Endodermal cell (in vitro differentiated cells): ENCODE results near the gene FBXL17. TPM values are rescaled to one million over a fixed set of nuclear protein-coding genes. Genes with fewer than 3 reads are reported as not detected.

Source experiments
- DNase-seq: peaks from one replicate; pipeline ENCODE4 v3.0.0-alpha.2; 2017
- H3K27ac ChIP-seq: 2 replicates; pipeline ENCODE4 v1.5.1; 2013; ENCODE audit warnings: mild to moderate bottlenecking, low read depth, low read length, moderate library complexity
- H3K27me3 ChIP-seq: 2 replicates; pipeline ENCODE4 v1.6.1; 2013; ENCODE audit warnings: mild to moderate bottlenecking, low read length, moderate library complexity; ENCODE audit not compliant: insufficient read depth, control insufficient read depth, poor library complexity, severe bottlenecking
- H3K36me3 ChIP-seq: 2 replicates; pipeline ENCODE4 v1.7.0; 2013; ENCODE audit warnings: mild to moderate bottlenecking, low read length, moderate library complexity; ENCODE audit not compliant: control insufficient read depth, insufficient read depth
- H3K4me1 ChIP-seq: one replicate; pipeline ENCODE4 v1.7.0; 2013; ENCODE audit warnings: low read length; ENCODE audit not compliant: control insufficient read depth, insufficient read depth
- H3K4me3 ChIP-seq: 2 replicates; pipeline ENCODE4 v1.5.1; 2013; ENCODE audit warnings: mild to moderate bottlenecking, low read length, moderate library complexity
- H3K9ac ChIP-seq: 2 replicates; pipeline ENCODE4 v1.6.1; 2013; ENCODE audit warnings: mild to moderate bottlenecking, low read length, moderate library complexity; ENCODE audit not compliant: poor library complexity, severe bottlenecking; ENCODE audit errors: extremely low read depth
- H3K9me3 ChIP-seq: 2 replicates; pipeline ENCODE4 v1.6.1; 2013; ENCODE audit warnings: mild to moderate bottlenecking, low read length, moderate library complexity; ENCODE audit not compliant: control insufficient read depth
- H3K27ac Mint-ChIP-seq: 2 replicates; pipeline ENCODE4 v1.8.0; 2020; ENCODE audit warnings: mixed read lengths
- H3K27me3 Mint-ChIP-seq: 2 replicates; pipeline ENCODE4 v1.8.0; 2021; ENCODE audit warnings: mild to moderate bottlenecking, mixed read lengths; ENCODE audit not compliant: insufficient read depth
- H3K36me3 Mint-ChIP-seq: 2 replicates; pipeline ENCODE4 v1.8.0; 2020; ENCODE audit warnings: low read depth, mixed read lengths
- H3K4me1 Mint-ChIP-seq: 2 replicates; pipeline ENCODE4 v1.8.0; 2020; ENCODE audit warnings: mixed read lengths
- H3K4me3 Mint-ChIP-seq: 2 replicates; pipeline ENCODE4 v1.8.0; 2020; ENCODE audit warnings: mild to moderate bottlenecking, moderate library complexity, mixed read lengths
- H3K9me3 Mint-ChIP-seq: 2 replicates; pipeline ENCODE4 v1.8.0; 2020; ENCODE audit warnings: mild to moderate bottlenecking, mixed read lengths
- WGBS, 2 experiments: methylation state at CpG; one replicate each; pipeline versions ENCODE4 v1.1.5 to v1.1.7; 2013; ENCODE audit warnings: missing lambda C conversion rate in 2 of 2, mixed read lengths in 1 of 2; ENCODE audit not compliant: insufficient coverage in 1 of 2, insufficient read length in 1 of 2; 5-methylcytosine and 5-hydroxymethylcytosine counted together
- total RNA-seq, 2 donors: library from RNA; stranded (reverse); fragmentation: NEBNext Ultra II Directional in 1 of 2; extraction: Animal tissue kit (Norgen Biotek cat#: 25700) in 1 of 2; gene quantifications; 2 replicates in 1 of 2; 3 replicates in 1 of 2; pipeline ENCODE4 v1.2.1, GENCODE V29; 2021
- TF ChIP-seq, protein P1 (sequence below): fragments of 200-600 bp; sonication (generic); conservative IDR thresholded peaks from 2 replicates; pipeline ENCODE4 v1.5.0; 2021; ENCODE audit warnings: antibody characterized with exemption, mild to moderate bottlenecking

FBXL17 gene
- total RNA-seq, 2 donors from 2014 or later, result 7.4 to 8.6 TPM

DNA sequence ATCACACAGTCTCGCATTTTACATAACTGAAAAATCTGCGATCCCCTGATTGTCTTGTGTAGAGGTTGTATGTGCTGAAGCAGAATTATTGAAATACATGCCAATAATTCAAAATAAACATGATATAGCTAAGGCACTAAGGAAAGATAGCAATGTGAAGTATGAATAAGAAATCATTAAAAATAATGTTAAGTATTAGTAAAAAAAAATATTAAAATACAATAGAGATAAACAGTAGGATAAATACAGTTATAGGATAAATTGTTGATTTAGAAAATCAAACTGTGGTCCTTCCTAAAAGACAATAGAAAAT, 121.1 kb downstream of the FBXL17 start:
- Histone ChIP-seq H3K27ac (no peak overlapping the region), H3K27me3 (no peaks in the 10 kb centered on the region), H3K4me1 (peaks cover 3% of the 10 kb centered on the region), H3K9me3 (no peaks in the 10 kb centered on the region), H3K36me3 (no peaks in the 10 kb centered on the region), H3K9ac (no peak overlapping the region), H3K4me3 (no peak overlapping the region)
- no peaks in the 10 kb centered on the region for H3K36me3 Mint-ChIP-seq
- WGBS, 2 experiments, result 25% methylated on average over 2 of the region's 2 CpGs; no CpG with 5 or more reads in 1 of the 2 experiments
- H3K4me1 Mint-ChIP-seq, result peaks cover 11% of the 10 kb centered on the region
- TF ChIP-seq, protein P1, sequence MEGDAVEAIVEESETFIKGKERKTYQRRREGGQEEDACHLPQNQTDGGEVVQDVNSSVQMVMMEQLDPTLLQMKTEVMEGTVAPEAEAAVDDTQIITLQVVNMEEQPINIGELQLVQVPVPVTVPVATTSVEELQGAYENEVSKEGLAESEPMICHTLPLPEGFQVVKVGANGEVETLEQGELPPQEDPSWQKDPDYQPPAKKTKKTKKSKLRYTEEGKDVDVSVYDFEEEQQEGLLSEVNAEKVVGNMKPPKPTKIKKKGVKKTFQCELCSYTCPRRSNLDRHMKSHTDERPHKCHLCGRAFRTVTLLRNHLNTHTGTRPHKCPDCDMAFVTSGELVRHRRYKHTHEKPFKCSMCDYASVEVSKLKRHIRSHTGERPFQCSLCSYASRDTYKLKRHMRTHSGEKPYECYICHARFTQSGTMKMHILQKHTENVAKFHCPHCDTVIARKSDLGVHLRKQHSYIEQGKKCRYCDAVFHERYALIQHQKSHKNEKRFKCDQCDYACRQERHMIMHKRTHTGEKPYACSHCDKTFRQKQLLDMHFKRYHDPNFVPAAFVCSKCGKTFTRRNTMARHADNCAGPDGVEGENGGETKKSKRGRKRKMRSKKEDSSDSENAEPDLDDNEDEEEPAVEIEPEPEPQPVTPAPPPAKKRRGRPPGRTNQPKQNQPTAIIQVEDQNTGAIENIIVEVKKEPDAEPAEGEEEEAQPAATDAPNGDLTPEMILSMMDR, result peak; percentile 19
- no peak overlapping the region for H3K4me3 Mint-ChIP-seq
- H3K27ac Mint-ChIP-seq, result no peak overlapping the region
- no peaks in the 10 kb centered on the region for H3K27me3 Mint-ChIP-seq
- DNase-seq, result no peak
- no peaks in the 10 kb centered on the region for H3K9me3 Mint-ChIP-seq

DNA sequence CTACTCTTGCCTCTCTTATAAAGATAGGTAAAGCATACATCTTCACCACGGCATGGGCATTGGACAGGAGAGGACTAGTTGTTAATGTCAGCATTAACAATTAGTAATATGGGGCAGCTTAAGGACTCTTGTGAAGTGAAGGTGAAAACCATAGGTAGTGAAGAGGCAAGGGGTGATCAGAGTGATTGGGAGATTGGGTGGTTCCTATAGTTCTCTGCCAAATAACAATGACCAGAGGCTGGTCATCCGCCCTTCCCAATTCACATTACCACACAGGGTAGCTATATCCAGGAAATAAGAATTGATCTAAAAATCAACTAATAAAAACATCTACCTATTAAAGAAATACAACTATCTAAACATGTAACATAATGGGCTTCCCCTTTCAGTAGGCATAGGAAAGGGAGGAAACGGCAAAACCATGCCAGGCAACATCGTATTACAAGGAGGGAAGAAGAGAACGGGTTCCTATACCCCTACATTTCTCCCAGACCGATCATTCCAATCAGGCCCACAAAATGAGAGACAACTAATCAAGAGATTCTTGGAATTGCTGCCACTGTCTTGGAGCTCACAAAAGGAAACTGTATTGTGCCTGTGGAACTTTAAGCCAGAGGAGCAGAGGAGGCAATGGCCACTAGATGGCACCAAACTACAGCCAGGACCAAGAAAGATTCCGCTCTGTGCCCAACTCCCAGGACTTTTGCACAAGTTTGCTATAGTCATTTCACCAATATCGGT, 121.6 kb downstream of the FBXL17 start:
- no peak overlapping the region for H3K9ac ChIP-seq
- peak overlapping the region; percentile 55 for H3K27ac Mint-ChIP-seq

DNA sequence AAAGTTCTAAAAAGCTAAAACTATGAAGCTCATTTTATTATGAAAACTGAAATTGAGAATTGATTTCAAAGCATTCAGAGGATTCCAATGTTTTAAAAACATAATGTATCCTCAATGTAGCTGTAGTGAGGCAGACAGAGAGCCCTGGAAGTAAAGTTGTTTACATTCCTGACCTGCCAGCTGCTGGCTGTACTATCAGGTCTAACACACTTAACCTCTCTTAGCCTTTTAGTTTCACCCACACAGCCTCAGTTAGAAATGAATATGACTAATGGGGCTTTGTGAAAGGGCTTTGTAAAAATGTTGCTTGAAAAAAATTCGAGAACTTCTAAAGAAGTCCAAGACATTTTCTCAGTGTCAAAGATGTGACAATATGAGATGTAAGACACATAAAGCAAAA, 122.6 kb downstream of the FBXL17 start:
- TF ChIP-seq, protein P1, result no peak

More for the DNA sequence above, 121.6 kb downstream of the FBXL17 start:
- Mint-ChIP-seq H3K27me3 (no peaks in the 10 kb centered on the region), H3K4me3 (no peak overlapping the region), H3K36me3 (no peaks in the 10 kb centered on the region), H3K9me3 (no peaks in the 10 kb centered on the region), H3K4me1 (peaks cover 13% of the 10 kb centered on the region)
- Histone ChIP-seq H3K4me1 (peaks cover 3% of the 10 kb centered on the region), H3K27me3 (no peaks in the 10 kb centered on the region), H3K27ac (no peak overlapping the region), H3K9me3 (no peaks in the 10 kb centered on the region), H3K4me3 (no peak overlapping the region), H3K36me3 (no peaks in the 10 kb centered on the region)
- 52% methylated on average over 8 of the region's 8 CpGs; no CpG with 5 or more reads in 1 of the 2 experiments for WGBS, 2 experiments
- peak; percentile 93 for DNase-seq
- TF ChIP-seq, protein P1, result peak; percentile 97

More for the DNA sequence above, 122.6 kb downstream of the FBXL17 start:
- H3K27me3 Mint-ChIP-seq, result no peaks in the 10 kb centered on the region
- H3K4me1 Mint-ChIP-seq, result peaks cover 13% of the 10 kb centered on the region
- Histone ChIP-seq H3K4me3 (no peak overlapping the region), H3K9me3 (no peaks in the 10 kb centered on the region), H3K4me1 (peaks cover 3% of the 10 kb centered on the region), H3K27me3 (no peaks in the 10 kb centered on the region), H3K9ac (no peak overlapping the region), H3K36me3 (no peaks in the 10 kb centered on the region), H3K27ac (no peak overlapping the region)
- H3K9me3 Mint-ChIP-seq, result no peaks in the 10 kb centered on the region
- DNase-seq, result no peak
- no peak overlapping the region for H3K27ac Mint-ChIP-seq
- 50 to 72% methylated on average over 1 of the region's 1 CpG for WGBS, 2 experiments
- no peaks in the 10 kb centered on the region for H3K36me3 Mint-ChIP-seq
- H3K4me3 Mint-ChIP-seq, result no peak overlapping the region
